Mesendoderm (in vitro differentiated cells): ENCODE results near the gene POLRMT.

Source experiments
- DNase-seq: peaks from one replicate; pipeline ENCODE4 v3.0.0; 2013
- H2AK5ac ChIP-seq: 2 replicates; pipeline ENCODE4 v1.6.1; 2013; ENCODE audit warnings: low read length, inconsistent platforms
- H2BK120ac ChIP-seq: 2 replicates; pipeline ENCODE4 v1.6.1; 2013; ENCODE audit warnings: low read depth, mild to moderate bottlenecking, low read length, moderate library complexity, mixed read lengths
- H2BK15ac ChIP-seq: replicated peaks from 2 replicates; pipeline ENCODE4 v1.6.1; 2013; ENCODE audit warnings: low read depth, mild to moderate bottlenecking, moderate library complexity
- H2BK5ac ChIP-seq: 2 replicates; pipeline ENCODE4 v1.6.1; 2013; ENCODE audit warnings: low read length, inconsistent platforms
- H3K18ac ChIP-seq: 2 replicates; pipeline ENCODE4 v1.6.1; 2013; ENCODE audit warnings: mild to moderate bottlenecking, low read length, mixed read lengths
- H3K23ac ChIP-seq: one replicate; pipeline ENCODE4 v1.6.1; 2013; ENCODE audit warnings: low read length
- H3K27ac ChIP-seq: 2 replicates; pipeline ENCODE4 v1.5.1; 2013; ENCODE audit warnings: low read depth, mild to moderate bottlenecking, inconsistent platforms, low read length, moderate library complexity
- H3K27me3 ChIP-seq: 2 replicates; pipeline ENCODE4 v1.6.1; 2013; ENCODE audit warnings: low read length, control low read depth, mild to moderate bottlenecking, inconsistent platforms; ENCODE audit not compliant: insufficient read depth, poor library complexity
- H3K36me3 ChIP-seq: 2 replicates; pipeline ENCODE4 v1.6.1; 2013; ENCODE audit warnings: low read length, inconsistent platforms; ENCODE audit not compliant: control insufficient read depth, insufficient read depth
- H3K4ac ChIP-seq: one replicate; pipeline ENCODE4 v1.6.1; 2013; ENCODE audit warnings: low read depth, mild to moderate bottlenecking, low read length, moderate library complexity
- H3K4me1 ChIP-seq: 2 replicates; pipeline ENCODE4 v1.6.1; 2013; ENCODE audit warnings: low read depth, low read length, inconsistent platforms; ENCODE audit not compliant: control insufficient read depth
- H3K4me2 ChIP-seq: 2 replicates; pipeline ENCODE4 v1.6.1; 2013; ENCODE audit warnings: low read length
- H3K4me3 ChIP-seq: 2 replicates; pipeline ENCODE4 v1.5.1; 2013; ENCODE audit warnings: mild to moderate bottlenecking, low read length
- H3K56ac ChIP-seq: one replicate; pipeline ENCODE4 v1.6.1; 2013; ENCODE audit warnings: low read length
- H3K79me1 ChIP-seq: 2 replicates; pipeline ENCODE4 v1.6.1; 2013; ENCODE audit warnings: low read length, inconsistent platforms
- H3K79me2 ChIP-seq: 2 replicates; pipeline ENCODE4 v1.6.1; 2013; ENCODE audit warnings: mild to moderate bottlenecking, low read length; ENCODE audit not compliant: control insufficient read depth, insufficient read depth
- H3K9ac ChIP-seq: 2 replicates; pipeline ENCODE4 v1.6.1; 2013; ENCODE audit warnings: low read length, inconsistent platforms
- H4K5ac ChIP-seq: one replicate; pipeline ENCODE4 v1.6.1; 2013; ENCODE audit warnings: low read length
- H4K8ac ChIP-seq: one replicate; pipeline ENCODE4 v1.6.1; 2013; ENCODE audit warnings: low read depth, mild to moderate bottlenecking, control low read depth, low read length, moderate library complexity
- WGBS: extraction: QIAGEN DNeasy Blood & Tissue Kit; methylation state at CpG from one replicate; pipeline ENCODE4 v1.1.7; 2013; ENCODE audit warnings: low lambda C conversion rate, missing lambda C conversion rate; ENCODE audit not compliant: insufficient coverage; ENCODE audit errors: extremely low coverage; 5-methylcytosine and 5-hydroxymethylcytosine counted together

The POLRMT gene

DNA sequence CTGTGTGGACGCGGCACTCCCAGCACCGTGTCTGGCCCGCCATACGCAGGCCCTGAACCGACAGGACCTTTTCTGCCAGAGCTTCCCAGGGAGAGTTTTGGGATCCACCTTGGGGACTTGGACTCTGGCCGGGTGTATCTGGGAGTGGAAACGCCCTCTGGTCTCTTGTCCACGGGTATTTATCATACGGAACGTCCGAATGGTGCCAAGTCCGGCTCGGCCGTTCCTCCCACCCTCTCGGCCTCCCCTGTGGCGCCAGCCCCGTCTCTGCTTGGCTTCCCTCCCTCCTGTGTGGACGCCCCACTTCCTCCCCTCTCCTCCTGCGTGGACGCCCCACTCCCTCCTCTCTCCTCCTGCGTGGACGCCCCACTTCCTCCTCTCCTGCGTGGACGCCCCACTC, 31.5 kb downstream of the POLRMT start:
- no peak for DNase-seq
- H3K4ac ChIP-seq = no peak overlapping the region
- no peak overlapping the region for H2AK5ac ChIP-seq
- H4K8ac ChIP-seq = no peak overlapping the region
- H4K5ac ChIP-seq = no peak overlapping the region
- no peak overlapping the region for H3K4me2 ChIP-seq
- H3K79me2 ChIP-seq = no peaks in the 10 kb centered on the region
- no peak overlapping the region for H3K56ac ChIP-seq
- no CpG with 5 or more reads among the region's 25 CpGs for WGBS
- no peaks in the 10 kb centered on the region for H3K79me1 ChIP-seq
- no peak overlapping the region for H2BK15ac ChIP-seq
- no peaks in the 10 kb centered on the region for H3K4me1 ChIP-seq
- H2BK120ac ChIP-seq = no peak overlapping the region
- H3K27ac ChIP-seq = no peak overlapping the region
- H3K23ac ChIP-seq = no peak overlapping the region
- no peak overlapping the region for H3K9ac ChIP-seq
- no peak overlapping the region for H2BK5ac ChIP-seq
- no peaks in the 10 kb centered on the region for H3K36me3 ChIP-seq
- no peaks in the 10 kb centered on the region for H3K27me3 ChIP-seq
- H3K4me3 ChIP-seq = no peak overlapping the region
- H3K18ac ChIP-seq = no peak overlapping the region

DNA sequence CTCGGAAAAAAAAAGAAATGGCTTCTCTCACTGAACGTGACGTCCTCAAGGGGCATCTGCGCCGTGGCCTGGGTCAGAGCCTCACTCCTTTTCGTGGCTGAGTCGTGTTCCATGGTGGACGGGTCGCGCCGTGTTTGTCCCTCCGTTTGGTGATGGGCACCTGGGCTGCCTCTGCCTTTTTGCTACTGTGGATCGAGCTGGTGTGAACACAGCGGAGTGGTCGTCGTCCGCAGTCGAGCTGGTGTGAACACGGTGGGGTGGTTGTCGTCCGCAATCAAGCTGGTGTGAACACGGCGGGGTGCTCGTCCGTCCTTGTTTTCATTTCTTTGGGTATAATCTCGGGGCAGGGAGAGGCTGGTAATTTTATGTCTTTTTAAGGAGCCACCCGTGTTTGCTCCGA, 32.0 kb downstream of the POLRMT start:
- Histone ChIP-seq H3K23ac (no peak overlapping the region), H3K79me2 (no peaks in the 10 kb centered on the region), H3K9ac (no peak overlapping the region), H4K5ac (no peak overlapping the region), H3K27ac (no peak overlapping the region), H2AK5ac (no peak overlapping the region), H3K79me1 (no peaks in the 10 kb centered on the region), H2BK15ac (no peak overlapping the region), H3K4me3 (no peak overlapping the region), H2BK120ac (no peak overlapping the region), H4K8ac (no peak overlapping the region), H3K18ac (no peak overlapping the region), H2BK5ac (no peak overlapping the region), H3K4ac (no peak overlapping the region), H3K56ac (no peak overlapping the region), H3K4me1 (no peaks in the 10 kb centered on the region), H3K4me2 (no peak overlapping the region), H3K36me3 (no peaks in the 10 kb centered on the region), H3K27me3 (no peaks in the 10 kb centered on the region)
- DNase-seq = no peak
- no CpG with 5 or more reads among the region's 28 CpGs for WGBS

GRCh38 chr19:597406-598315, 35.7 kb downstream of the POLRMT start:
- H3K27ac ChIP-seq = no peak overlapping the region
- no peak overlapping the region for H3K9ac ChIP-seq
- H3K4me1 ChIP-seq = no peaks in the 10 kb centered on the region
- no peak overlapping the region for H3K4me3 ChIP-seq
- no peaks in the 10 kb centered on the region for H3K79me1 ChIP-seq
- H2AK5ac ChIP-seq = no peak overlapping the region
- no peak overlapping the region for H4K8ac ChIP-seq
- WGBS = no CpG with 5 or more reads among the region's 18 CpGs
- no peaks in the 10 kb centered on the region for H3K36me3 ChIP-seq
- H2BK120ac ChIP-seq = no peak overlapping the region
- no peak overlapping the region for H2BK5ac ChIP-seq
- no peak overlapping the region for H3K56ac ChIP-seq
- H3K27me3 ChIP-seq = no peaks in the 10 kb centered on the region
- no peak overlapping the region for H3K18ac ChIP-seq
- no peak overlapping the region for H3K4ac ChIP-seq
- no peak for DNase-seq
- H4K5ac ChIP-seq = no peak overlapping the region
- no peaks in the 10 kb centered on the region for H3K79me2 ChIP-seq
- no peak overlapping the region for H3K23ac ChIP-seq
- no peak overlapping the region for H2BK15ac ChIP-seq
- H3K4me2 ChIP-seq = no peak overlapping the region

- H4K5ac ChIP-seq = no peak overlapping the region
- no peaks in the 10 kb centered on the region for H3K79me1 ChIP-seq
- H2BK120ac ChIP-seq = no peak overlapping the region
- H3K9ac ChIP-seq = no peak overlapping the region
- no peaks in the 10 kb centered on the region for H3K4me1 ChIP-seq
- no peak overlapping the region for H3K4me3 ChIP-seq
- H3K18ac ChIP-seq = no peak overlapping the region
- peaks cover 2% of the 10 kb centered on the region for H3K27me3 ChIP-seq
- H3K56ac ChIP-seq = no peak overlapping the region
- no peak overlapping the region for H3K23ac ChIP-seq
- H3K27ac ChIP-seq = no peak overlapping the region
- DNase-seq = no peak
- H2AK5ac ChIP-seq = no peak overlapping the region
- no peak overlapping the region for H2BK15ac ChIP-seq
- H3K36me3 ChIP-seq = no peaks in the 10 kb centered on the region
- H2BK5ac ChIP-seq = no peak overlapping the region
- no peak overlapping the region for H4K8ac ChIP-seq
- H3K4ac ChIP-seq = no peak overlapping the region
- no peak overlapping the region for H3K4me2 ChIP-seq
- no peaks in the 10 kb centered on the region for H3K79me2 ChIP-seq
- WGBS = no CpG with 5 or more reads among the region's 16 CpGs
Observed at GRCh38 chr19:596263-596655, 37.1 kb downstream of the POLRMT start.

GRCh38 chr19:595326-596262, 37.7 kb downstream of the POLRMT start:
- Histone ChIP-seq H3K79me1 (no peaks in the 10 kb centered on the region), H2AK5ac (no peak overlapping the region), H4K8ac (no peak overlapping the region), H3K27me3 (peaks cover 8% of the 10 kb centered on the region), H3K79me2 (no peaks in the 10 kb centered on the region), H2BK5ac (no peak overlapping the region), H3K56ac (no peak overlapping the region), H3K36me3 (no peaks in the 10 kb centered on the region), H3K18ac (no peak overlapping the region), H4K5ac (no peak overlapping the region), H3K9ac (no peak overlapping the region), H3K27ac (no peak overlapping the region), H3K4me2 (no peak overlapping the region), H3K23ac (no peak overlapping the region), H3K4ac (no peak overlapping the region), H2BK15ac (no peak overlapping the region), H2BK120ac (no peak overlapping the region), H3K4me1 (no peaks in the 10 kb centered on the region), H3K4me3 (no peak overlapping the region)
- DNase-seq = no peak
- no CpG with 5 or more reads among the region's 42 CpGs for WGBS
